ENCODE results near the gene RSPO1.

Gene RSPO1

GRCh38 chr1:37656026-37656425, 21.3 kb upstream of the RSPO1 start:
- DNase-seq, result no peak

GRCh38 chr1:37655274-37655673, 20.6 kb upstream of the RSPO1 start:
- no peak for DNase-seq

DNA sequence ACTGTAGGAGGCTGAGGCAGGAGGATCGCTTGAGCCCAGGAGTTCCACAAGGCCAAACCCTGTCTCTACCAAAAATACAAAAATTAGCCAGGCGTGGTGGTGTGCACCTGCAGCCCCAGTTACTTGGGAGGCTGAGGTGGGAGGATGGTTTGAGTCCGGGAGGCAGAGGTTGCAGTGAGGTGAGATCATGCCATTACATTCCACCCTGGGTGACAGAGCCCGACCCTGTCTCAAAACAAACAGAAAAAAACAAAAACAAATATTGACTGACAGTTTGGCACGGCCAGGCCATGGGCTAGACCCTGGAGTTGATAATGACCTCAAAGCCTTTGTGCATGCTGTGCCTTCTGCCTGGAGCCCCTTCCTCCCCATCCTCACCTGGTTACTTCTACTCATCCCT, 19.2 kb upstream of the RSPO1 start:
- DNase-seq, result no peak

DNA sequence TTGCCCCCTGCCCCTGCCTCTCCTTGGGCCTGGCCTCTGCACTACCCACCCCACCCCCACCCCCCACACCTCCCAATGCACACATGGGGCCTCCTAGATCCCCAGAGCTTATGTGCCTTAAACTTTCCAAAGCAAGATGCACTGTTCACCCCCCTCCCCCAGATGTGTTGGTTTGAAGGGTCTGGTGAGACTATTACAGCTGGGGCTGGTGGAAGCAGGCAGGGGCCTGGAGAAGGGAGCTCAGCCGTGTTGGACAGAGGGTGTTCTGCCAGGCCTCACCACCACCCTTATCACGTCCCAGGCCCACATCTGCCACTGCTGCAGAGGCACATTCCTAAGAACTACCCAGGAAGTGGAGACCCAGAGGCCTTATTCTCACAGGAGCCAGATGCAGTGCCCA, 18.3 kb upstream of the RSPO1 start:
- no peak for DNase-seq

GRCh38 chr1:37651803-37652202, 17.1 kb upstream of the RSPO1 start:
- DNase-seq, result no peak

- DNase-seq, result no peak
Measured at GRCh38 chr1:37650721-37651120, 16.0 kb upstream of the RSPO1 start.

- no peak for DNase-seq
Measured at GRCh38 chr1:37650173-37650572, 15.5 kb upstream of the RSPO1 start.

- no peak for DNase-seq
Measured at GRCh38 chr1:37647281-37647680, 12.6 kb upstream of the RSPO1 start.

DNA sequence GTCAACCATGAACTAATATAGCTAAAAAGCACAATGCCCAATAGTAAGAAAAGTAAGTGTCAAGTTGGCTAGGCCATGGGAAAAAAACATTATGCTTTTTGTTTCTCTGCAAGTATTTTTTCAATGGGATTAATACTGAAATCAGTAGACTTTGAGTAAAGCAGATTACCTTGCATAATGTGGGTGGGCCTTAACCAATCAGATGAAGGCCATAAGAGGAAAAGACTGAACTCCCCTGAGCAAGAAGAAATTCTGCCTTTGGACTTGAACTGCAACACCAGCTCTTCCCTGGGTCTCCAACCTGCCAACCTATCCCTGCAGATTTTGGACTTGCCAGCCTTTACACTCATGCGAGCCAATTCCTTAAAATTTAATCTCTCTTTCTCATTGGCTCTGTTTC, 6.4 kb upstream of the RSPO1 start:
- DNase-seq, result no peak

- no peak for DNase-seq
Measured at GRCh38 chr1:37636435-37636834, 1.7 kb upstream of the RSPO1 start.

GRCh38 chr1:37634992-37635902, 555 bp upstream of the RSPO1 start:
- DNase-seq, result no peak

DNA sequence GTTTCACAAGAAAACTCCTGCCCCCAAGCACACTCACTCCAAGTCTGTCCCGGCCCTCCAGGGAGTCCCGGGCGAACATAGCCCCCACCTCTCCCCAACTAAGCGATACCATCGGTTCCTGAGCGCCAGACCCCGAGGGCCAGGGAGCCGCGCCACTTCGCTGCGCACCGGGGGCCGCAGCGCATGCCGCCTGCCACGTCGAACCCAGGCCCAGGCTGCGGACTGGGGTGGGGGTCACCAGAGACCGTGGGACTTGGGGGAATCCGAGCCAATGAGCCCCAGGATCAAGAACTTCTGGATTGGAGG, 801 bp downstream of the RSPO1 start:
- no peak for DNase-seq

GRCh38 chr1:37633040-37633937, 1.4 kb downstream of the RSPO1 start:
- DNase-seq, result no peak

- no peak for DNase-seq
Measured at GRCh38 chr1:37631036-37631435, 3.7 kb downstream of the RSPO1 start.

DNA sequence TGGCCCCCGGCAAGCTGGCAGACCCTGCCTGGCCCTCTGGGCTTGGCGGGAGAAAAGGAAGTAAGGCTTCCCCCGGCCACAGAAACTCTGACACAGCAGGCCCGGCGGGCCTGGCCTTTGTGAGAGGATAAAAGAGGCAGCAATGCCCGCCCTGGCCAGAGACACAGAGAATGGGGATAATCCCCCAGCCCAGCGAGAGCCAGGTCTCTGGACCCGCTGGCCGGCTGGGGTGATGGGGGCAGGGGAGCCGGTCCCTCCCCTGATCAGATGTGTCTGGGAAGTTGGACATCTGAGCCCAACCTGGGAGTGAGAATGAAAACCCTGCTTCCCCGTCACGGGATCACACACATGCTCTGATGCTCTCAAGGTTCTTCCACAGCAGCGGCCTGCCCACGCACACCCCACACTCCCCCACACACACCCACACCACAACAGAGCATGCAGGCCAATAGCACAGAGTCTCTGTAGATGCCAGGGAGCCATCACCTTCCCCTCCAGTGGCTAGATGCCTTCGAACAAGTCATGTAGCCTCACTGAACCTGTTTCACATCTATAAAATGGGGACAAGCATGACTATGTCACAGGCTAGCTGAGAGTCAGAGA, 4.2 kb downstream of the RSPO1 start:
- DNase-seq, result no peak

GRCh38 chr1:37629726-37630425, 4.8 kb downstream of the RSPO1 start:
- DNase-seq, result no peak

DNA sequence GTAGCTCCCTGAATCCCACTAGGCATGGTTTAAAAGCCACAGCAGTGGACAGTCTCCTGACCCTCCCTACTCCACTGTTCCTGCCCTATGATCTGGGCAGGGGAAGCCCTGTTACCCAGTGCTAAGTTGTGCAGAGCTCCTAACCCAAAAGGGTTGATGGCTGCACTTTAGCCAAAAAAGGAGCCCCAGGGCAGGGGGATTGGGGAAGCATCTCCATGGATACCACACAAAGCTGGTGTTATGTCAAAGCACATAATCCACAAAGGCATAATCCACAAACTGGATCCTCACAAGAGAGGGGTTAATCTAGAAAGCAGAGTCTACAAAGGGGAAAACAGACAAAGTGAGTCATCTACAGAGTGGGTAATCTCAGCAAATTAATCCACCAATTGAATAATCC, 5.7 kb downstream of the RSPO1 start:
- no peak for DNase-seq

GRCh38 chr1:37628026-37628556, 6.6 kb downstream of the RSPO1 start:
- DNase-seq, result no peak

DNA sequence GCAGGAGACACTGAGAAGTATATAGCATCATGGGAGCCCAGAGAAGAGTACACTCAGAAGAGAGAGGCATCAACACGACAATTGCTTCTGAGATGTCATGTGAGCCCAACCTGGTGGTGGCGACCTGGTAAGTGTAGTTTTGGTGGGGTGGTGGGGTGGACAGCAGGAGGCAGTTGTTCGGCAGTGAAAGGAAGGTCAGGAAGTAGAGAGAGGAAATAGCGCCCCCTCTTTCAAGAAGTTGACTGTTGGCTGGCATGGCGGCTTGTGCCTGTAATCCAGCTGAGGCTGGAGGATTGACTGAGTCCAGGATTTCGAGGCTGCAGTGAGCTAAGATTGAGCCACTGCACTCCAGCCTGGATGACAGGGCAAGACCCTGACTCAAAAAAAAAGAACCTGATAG, 12.6 kb downstream of the RSPO1 start:
- DNase-seq, result no peak

DNA sequence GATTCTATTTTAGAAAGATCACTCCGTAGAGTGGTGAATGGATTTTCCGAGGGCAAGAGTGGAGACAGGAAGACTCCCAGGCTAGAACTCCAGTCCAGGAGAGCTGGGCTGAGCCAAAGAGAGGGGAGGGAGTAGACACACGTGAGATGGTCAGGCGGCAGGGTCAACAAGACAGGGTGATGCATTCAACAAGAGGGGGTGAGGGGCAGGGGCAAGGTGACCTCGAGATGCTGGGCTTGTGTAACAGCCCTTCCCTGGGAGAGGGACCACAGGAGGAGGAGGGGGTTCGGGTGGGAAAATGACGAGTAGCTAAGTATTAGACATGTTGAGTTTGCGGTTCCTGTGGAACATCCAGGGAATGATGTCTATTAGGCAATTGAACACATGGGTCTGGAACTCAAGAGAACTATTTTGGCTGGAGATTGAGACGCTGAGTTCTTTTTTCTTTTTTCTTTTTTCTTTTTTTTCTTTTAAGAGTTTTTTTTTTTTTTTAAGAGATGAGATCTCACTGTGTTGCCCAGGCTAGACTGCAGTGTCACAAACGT, 13.3 kb downstream of the RSPO1 start:
- no peak for DNase-seq

- no peak for DNase-seq
Measured at GRCh38 chr1:37620707-37621106, 14.0 kb downstream of the RSPO1 start.

DNA sequence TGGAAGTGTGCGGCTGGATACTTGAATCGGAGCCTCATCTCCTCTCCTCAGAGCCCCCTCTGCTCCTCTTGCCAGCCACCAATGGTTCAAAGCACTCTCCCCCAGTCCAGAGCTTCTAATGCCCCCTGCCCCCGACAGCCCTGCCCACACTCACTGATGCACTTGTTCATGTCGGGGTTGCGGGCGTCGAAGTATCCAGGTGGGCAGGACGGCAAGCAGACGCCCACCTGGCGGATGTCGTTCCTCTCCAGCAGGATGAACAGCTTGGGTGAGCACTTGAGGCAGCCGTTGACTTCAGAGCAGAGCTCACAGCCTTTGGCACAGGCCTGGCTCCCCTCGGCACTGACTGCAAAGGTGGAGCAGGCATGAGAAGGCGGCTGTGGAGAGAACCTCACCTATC, 18.4 kb downstream of the RSPO1 start:
- DNase-seq, result no peak

GRCh38 chr1:37614105-37614504, 20.6 kb downstream of the RSPO1 start:
- no peak for DNase-seq
